PC-3 (cell line): ENCODE measurements around the gene ATP1B2. TPM values are rescaled to one million over a fixed set of nuclear protein-coding genes. Genes with fewer than 3 reads are reported as not detected.
"Not testable (repeated sequence)": the region's sequence is repeated elsewhere in the genome, so short reads cannot be mapped to it uniquely, and the experiment has no call there.

ENCODE experiments used
- ATAC-seq: fragments of 200-7000 bp; cut with Tn5 transposase; 2 replicates; pipeline ENCODE4 v1.9.1; 2020; ENCODE audit warnings: mild to moderate bottlenecking, moderate library complexity
- BruUV-seq: library from RNA; stranded (reverse); fragments of 400-500 nt; replicated peaks from 2 replicates; lab custom pipeline; 2021; lab: Mats Ljungman, UMichigan
- CTCF ChIA-PET: fragments of 300-600 bp; sonication (Branson Sonifier 250); formaldehyde crosslinking; loops from one replicate; lab custom pipeline; 2022; ENCODE audit warnings: antibody characterized with exemption; lab: Charles Lee
- POLR2A ChIA-PET: fragments of 300-600 bp; sonication (Branson Sonifier 250); formaldehyde crosslinking; loops from one replicate; lab custom pipeline; 2022; ENCODE audit warnings: antibody characterized with exemption; ENCODE audit not compliant: unreplicated experiment; lab: Charles Lee
- DNase-seq: peaks from one replicate; pipeline ENCODE4 v3.0.0-alpha.2; 2015
- H2AFZ ChIP-seq: fragments of 300-600 bp; sonication (generic); 2 replicates; pipeline ENCODE4 v1.6.0; 2016; ENCODE audit warnings: antibody characterized with exemption, low read length
- H3F3A ChIP-seq: fragments of 300-600 bp; sonication (generic); one replicate; pipeline ENCODE4 v1.6.0; 2017; ENCODE audit warnings: antibody characterized with exemption, low read length, control low read depth, mild to moderate bottlenecking; ENCODE audit not compliant: unreplicated experiment
- H3K27ac ChIP-seq: fragments of 300-600 bp; sonication (generic); 2 replicates; pipeline ENCODE4 v1.5.1; 2016; ENCODE audit warnings: mild to moderate bottlenecking, low read length
- H3K27me3 ChIP-seq: fragments of 300-600 bp; sonication (generic); 2 replicates; pipeline ENCODE4 v1.6.1; 2016; ENCODE audit warnings: low read length, mixed read lengths
- H3K36me3 ChIP-seq: fragments of 300-600 bp; sonication (generic); 2 replicates; pipeline ENCODE4 v1.6.1; 2016; ENCODE audit warnings: low read depth, mixed run types, low read length, mixed read lengths
- H3K4me1 ChIP-seq: fragments of 300-600 bp; sonication (generic); 2 replicates; pipeline ENCODE4 v1.5.1; 2016; ENCODE audit warnings: low read length; ENCODE audit not compliant: insufficient read depth
- H3K4me2 ChIP-seq: fragments of 300-600 bp; sonication (generic); 2 replicates; pipeline ENCODE4 v1.6.0; 2016; ENCODE audit warnings: low read length
- H3K4me3 ChIP-seq: fragments of 300-600 bp; sonication (generic); 2 replicates; pipeline ENCODE4 v1.5.1; 2016; ENCODE audit warnings: mild to moderate bottlenecking, low read length, mixed read lengths
- H3K79me2 ChIP-seq: fragments of 300-600 bp; sonication (generic); 2 replicates; pipeline ENCODE4 v1.6.1; 2017; ENCODE audit warnings: low read length, mixed read lengths
- H3K9ac ChIP-seq: fragments of 300-600 bp; sonication (generic); 2 replicates; pipeline ENCODE4 v1.6.0; 2016; ENCODE audit warnings: mild to moderate bottlenecking, low read length
- H3K9me2 ChIP-seq: fragments of 300-600 bp; sonication (generic); replicated peaks from 2 replicates; pipeline ENCODE4 v1.6.1; 2016; ENCODE audit warnings: mixed run types, low read length, mixed read lengths
- H3K9me3 ChIP-seq: fragments of 300-600 bp; sonication (generic); 2 replicates; pipeline ENCODE4 v1.6.1; 2016; ENCODE audit warnings: low read length, mixed read lengths
- H4K20me1 ChIP-seq: fragments of 300-600 bp; sonication (generic); 2 replicates; pipeline ENCODE4 v1.6.1; 2016; ENCODE audit warnings: low read length, mixed read lengths
- EZH2 ChIP-seq: fragments of 300-600 bp; sonication (generic); IDR thresholded peaks from one replicate; pipeline ENCODE4 v1.6.1; 2017; ENCODE audit warnings: antibody characterized with exemption, mild to moderate bottlenecking, low read length; ENCODE audit not compliant: unreplicated experiment
- EZH2phosphoT487 ChIP-seq: fragments of 300-600 bp; sonication (generic); IDR thresholded peaks from 2 replicates; pipeline ENCODE4 v1.6.1; 2018; ENCODE audit warnings: mild to moderate bottlenecking, antibody characterized with exemption, low read length, borderline replicate concordance
- intact Hi-C: fragments of 100-400 bp; cut with micrococcal nuclease; formaldehyde crosslinking; loops from 2 replicates; pipeline ENCODE4 v1.9.0; 2023
- total RNA-seq: library from RNA; depleted of rRNA; stranded (reverse); fragments of >200 nt; gene quantifications from 2 replicates; pipeline ENCODE4 v1.2.3, GENCODE V29; 2014
- TF ChIP-seq, protein P1 (sequence below): fragments of 300-600 bp; sonication (generic); conservative IDR thresholded peaks from 2 replicates; pipeline ENCODE4 v1.5.1; 2017; ENCODE audit warnings: antibody characterized with exemption, low read depth, mild to moderate bottlenecking, low read length

ATP1B2 gene
- total RNA-seq, 1 experiment from 2014 or later, result not detected

GRCh38 chr17:7618608-7619007 is 32.1 kb upstream of the ATP1B2 start:
- no peak for DNase-seq

GRCh38 chr17:7620835-7621234 is 29.9 kb upstream of the ATP1B2 start:
- no peak overlapping the region for H3K4me2 ChIP-seq
- H3K36me3 ChIP-seq, result no peaks in the 10 kb centered on the region
- intact Hi-C loops, result no loop called here
- no peak for DNase-seq
- no peaks in the 10 kb centered on the region for H3K9me2 ChIP-seq
- POLR2A ChIA-PET, result no interaction called here
- no peak overlapping the region for H3K4me3 ChIP-seq
- ATAC-seq, result no peak
- H3K4me1 ChIP-seq, result no peaks in the 10 kb centered on the region
- H2AFZ ChIP-seq, result no peak overlapping the region
- no peak overlapping the region for H3K27ac ChIP-seq
- H3K79me2 ChIP-seq, result no peaks in the 10 kb centered on the region
- H3K9me3 ChIP-seq, result no peaks in the 10 kb centered on the region
- no peak overlapping the region for H3K9ac ChIP-seq
- BruUV-seq, result no TSS peak
- TF ChIP-seq EZH2phosphoT487, result no peak
- TF ChIP-seq, protein P1, sequence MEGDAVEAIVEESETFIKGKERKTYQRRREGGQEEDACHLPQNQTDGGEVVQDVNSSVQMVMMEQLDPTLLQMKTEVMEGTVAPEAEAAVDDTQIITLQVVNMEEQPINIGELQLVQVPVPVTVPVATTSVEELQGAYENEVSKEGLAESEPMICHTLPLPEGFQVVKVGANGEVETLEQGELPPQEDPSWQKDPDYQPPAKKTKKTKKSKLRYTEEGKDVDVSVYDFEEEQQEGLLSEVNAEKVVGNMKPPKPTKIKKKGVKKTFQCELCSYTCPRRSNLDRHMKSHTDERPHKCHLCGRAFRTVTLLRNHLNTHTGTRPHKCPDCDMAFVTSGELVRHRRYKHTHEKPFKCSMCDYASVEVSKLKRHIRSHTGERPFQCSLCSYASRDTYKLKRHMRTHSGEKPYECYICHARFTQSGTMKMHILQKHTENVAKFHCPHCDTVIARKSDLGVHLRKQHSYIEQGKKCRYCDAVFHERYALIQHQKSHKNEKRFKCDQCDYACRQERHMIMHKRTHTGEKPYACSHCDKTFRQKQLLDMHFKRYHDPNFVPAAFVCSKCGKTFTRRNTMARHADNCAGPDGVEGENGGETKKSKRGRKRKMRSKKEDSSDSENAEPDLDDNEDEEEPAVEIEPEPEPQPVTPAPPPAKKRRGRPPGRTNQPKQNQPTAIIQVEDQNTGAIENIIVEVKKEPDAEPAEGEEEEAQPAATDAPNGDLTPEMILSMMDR, result no peak
- no peak for TF ChIP-seq EZH2
- H3K27me3 ChIP-seq, result no peaks in the 10 kb centered on the region
- H3F3A ChIP-seq, result no peaks in the 10 kb centered on the region
- no peaks in the 10 kb centered on the region for H4K20me1 ChIP-seq
- CTCF ChIA-PET, result interaction anchor here (1.0 kb wide), 1 partner anchor 31 kb away, joined by 5 read pairs; no protein-coding TSS in a partner anchor

More at GRCh38 chr17:7618608-7619007, 32.1 kb upstream of the ATP1B2 start:
- Histone ChIP-seq H3K4me1 (no peaks in the 10 kb centered on the region; the same call in 1 of the 2 replicates), H3K27me3 (no peaks in the 10 kb centered on the region), H3K9me2 (no peaks in the 10 kb centered on the region), H3K27ac (no peak overlapping the region), H3K9me3 (no peaks in the 10 kb centered on the region), H4K20me1 (no peaks in the 10 kb centered on the region), H3F3A (no peaks in the 10 kb centered on the region), H2AFZ (no peak overlapping the region), H3K79me2 (peaks cover 8% of the 10 kb centered on the region), H3K36me3 (no peaks in the 10 kb centered on the region), H3K9ac (no peak overlapping the region), H3K4me3 (no peak overlapping the region), H3K4me2 (no peak overlapping the region)
- no peak for ATAC-seq
- ChIA-PET POLR2A (no interaction called here), CTCF (no interaction called here)
- BruUV-seq, result no TSS peak
- no peak for TF ChIP-seq EZH2phosphoT487
- TF ChIP-seq, protein P1, result no peak
- no peak for TF ChIP-seq EZH2
- intact Hi-C loops, result no loop called here

GRCh38 chr17:7623661-7624060 is 27.1 kb upstream of the ATP1B2 start:
- POLR2A ChIA-PET, result no interaction called here
- BruUV-seq, result no TSS peak
- H3K9me3 ChIP-seq, result no peaks in the 10 kb centered on the region

DNA sequence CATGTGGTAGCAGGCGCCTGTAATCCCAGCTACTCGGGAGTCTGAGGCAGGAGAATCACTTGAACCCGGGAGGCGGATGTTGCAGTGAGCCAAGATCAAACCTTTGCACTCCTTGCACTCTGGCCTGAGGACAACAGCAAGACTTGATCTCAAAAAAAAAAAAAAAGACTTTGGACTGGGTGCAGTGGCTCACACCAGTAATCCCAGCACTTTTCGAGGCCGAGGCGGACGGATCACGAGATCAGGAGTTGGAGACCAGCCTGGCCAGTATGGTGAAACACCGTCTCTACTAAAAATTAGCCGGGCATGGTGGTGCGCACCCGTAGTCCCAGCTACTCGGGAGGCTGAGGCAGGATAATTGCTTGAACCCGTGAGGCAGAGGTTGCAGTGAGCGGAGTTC is 25.0 kb upstream of the ATP1B2 start:
- CTCF ChIA-PET, H3K27ac ChIP-seq, H3K9ac ChIP-seq, intact Hi-C loops, H3K4me3 ChIP-seq, H3K4me2 ChIP-seq, H2AFZ ChIP-seq, H4K20me1 ChIP-seq, POLR2A ChIA-PET, H3K36me3 ChIP-seq, DNase-seq, H3K9me3 ChIP-seq, H3K4me1 ChIP-seq, ATAC-seq, H3F3A ChIP-seq, H3K27me3 ChIP-seq, BruUV-seq, H3K9me2 ChIP-seq: not testable (repeated sequence)
- peaks cover 13% of the 10 kb centered on the region for H3K79me2 ChIP-seq

More at GRCh38 chr17:7623661-7624060, 27.1 kb upstream of the ATP1B2 start:
- Histone ChIP-seq H3K36me3 (no peaks in the 10 kb centered on the region), H4K20me1 (no peaks in the 10 kb centered on the region), H3K79me2 (peaks cover 13% of the 10 kb centered on the region), H3K27ac (no peak overlapping the region), H3K27me3 (no peaks in the 10 kb centered on the region), H3K9ac (no peak overlapping the region), H3K4me2 (no peak overlapping the region), H3K4me3 (no peak overlapping the region), H3K4me1 (no peaks in the 10 kb centered on the region), H3F3A (no peaks in the 10 kb centered on the region), H3K9me2 (no peaks in the 10 kb centered on the region), H2AFZ (no peak overlapping the region)
- intact Hi-C loops, result no loop called here
- DNase-seq, result no peak
- CTCF ChIA-PET, result no interaction called here
- TF ChIP-seq EZH2 (no peak), EZH2phosphoT487 (no peak)
- TF ChIP-seq, protein P1, result no peak
- no peak for ATAC-seq
